HepG2 (cell line): ENCODE measurements around the gene EPM2A. TPM values are rescaled to one million over a fixed set of nuclear protein-coding genes. Genes with fewer than 3 reads are reported as not detected.

Experiments used
- ELF3 ChIP-seq: IDR thresholded peaks from 2 replicates; pipeline ENCODE4 v1.6.1; 2016; ENCODE audit warnings: missing genetic modification reagents, missing compliant biosample characterization
- HDAC6 ChIP-seq: fragments of 200-600 bp; sonication (generic); IDR thresholded peaks from 2 replicates; pipeline ENCODE4 v1.7.0; 2017; ENCODE audit warnings: mild to moderate bottlenecking, antibody characterized with exemption, low read length, low read depth
- KMT2B ChIP-seq: IDR thresholded peaks from 2 replicates; pipeline ENCODE4 v1.6.1; 2016; ENCODE audit warnings: missing genetic modification reagents, missing compliant biosample characterization
- LCORL ChIP-seq, 2 experiments: fragments of 450-650 bp in 1 of 2; sonication (generic) in 1 of 2; formaldehyde crosslinking in 1 of 2; IDR thresholded peaks; 2 replicates each; pipeline versions ENCODE4 v1.5.0 to v1.6.1; 2017 to 2020; ENCODE audit warnings: antibody characterized with exemption in 1 of 2, missing genetic modification reagents in 1 of 2
- SRF ChIP-seq: IDR thresholded peaks from 2 replicates; pipeline ENCODE4 v1.6.1; 2011; ENCODE audit warnings: mild to moderate bottlenecking, low read depth, low read length, moderate library complexity
- ZFAT ChIP-seq: sonication (generic); formaldehyde crosslinking; conservative IDR thresholded peaks from 2 replicates; pipeline ENCODE4 v1.8.1; 2023; ENCODE audit warnings: missing genetic modification reagents, inconsistent platforms
- ZNF160 ChIP-seq: sonication (generic); formaldehyde crosslinking; IDR thresholded peaks from 2 replicates; pipeline ENCODE4 v1.8.0; 2022; ENCODE audit warnings: mild to moderate bottlenecking, inconsistent platforms, missing genetic modification reagents
- ZNF337 ChIP-seq: sonication (generic); formaldehyde crosslinking; IDR thresholded peaks from 2 replicates; pipeline ENCODE4 v1.5.1; 2020; ENCODE audit warnings: missing genetic modification reagents, low read depth, mild to moderate bottlenecking, borderline replicate concordance
- ZNF460 ChIP-seq: sonication (generic); formaldehyde crosslinking; IDR thresholded peaks from 2 replicates; pipeline ENCODE4 v1.5.1; 2020; ENCODE audit warnings: missing genetic modification reagents, mild to moderate bottlenecking, borderline replicate concordance
- ZNF484 ChIP-seq: sonication (generic); formaldehyde crosslinking; IDR thresholded peaks from 2 replicates; pipeline ENCODE4 v1.5.1; 2020; ENCODE audit warnings: mild to moderate bottlenecking, low read depth, missing genetic modification reagents, borderline replicate concordance
- ZNF589 ChIP-seq: sonication (generic); formaldehyde crosslinking; conservative IDR thresholded peaks from 2 replicates; pipeline ENCODE4 v1.8.0; 2022; ENCODE audit warnings: mild to moderate bottlenecking, moderate library complexity, missing genetic modification reagents
- ZNF780A ChIP-seq: sonication (generic); formaldehyde crosslinking; IDR thresholded peaks from 2 replicates; pipeline ENCODE4 v1.8.0; 2022; ENCODE audit warnings: mild to moderate bottlenecking, missing genetic modification reagents, moderate library complexity
- ZSCAN12 ChIP-seq: sonication (generic); formaldehyde crosslinking; IDR thresholded peaks from 2 replicates; pipeline ENCODE4 v1.9.0; 2021; ENCODE audit warnings: mild to moderate bottlenecking, missing genetic modification reagents
- polyA plus RNA-seq, 8 experiments: library from polyadenylated mRNA; depleted of rRNA in 3 of 8; stranded (reverse) in 7 of 8; unstranded in 1 of 8; fragments of >200 nt; fragmentation: Illumina TruSeq in 4 of 8; extraction: Trizol in 4 of 8; gene quantifications; 2 replicates each; pipeline versions ENCODE4 v1.2.1 to v1.2.3, GENCODE V29; 2011 to 2016; ENCODE audit warnings: low read depth in 4 of 8, missing spikeins in 1 of 8, mixed read lengths in 1 of 8; ENCODE audit not compliant: insufficient read depth in 1 of 8
- total RNA-seq, 5 experiments: library from RNA; depleted of rRNA; stranded (reverse); fragments of >200 nt; fragmentation: Illumina TruSeq; extraction: Trizol; gene quantifications; 2 replicates each; pipeline ENCODE4 v1.2.3, GENCODE V29; 2016; ENCODE audit warnings: low read depth in 1 of 5
- TF ChIP-seq, protein P1 (sequence below): sonication (generic); formaldehyde crosslinking; conservative IDR thresholded peaks from 2 replicates; pipeline ENCODE4 v1.5.0; 2020; ENCODE audit warnings: missing genetic modification reagents
- TF ChIP-seq, protein P2 (sequence below), 2 experiments: sonication (generic) in 1 of 2; formaldehyde crosslinking in 1 of 2; IDR thresholded peaks; 2 replicates each; pipeline versions ENCODE4 v1.4.0 to v1.6.1; 2016 to 2020; ENCODE audit warnings: borderline replicate concordance in 1 of 2, low read depth in 1 of 2, mild to moderate bottlenecking in 1 of 2, missing genetic modification reagents in 1 of 2
- TF ChIP-seq, protein P3 (sequence below): sonication (generic); formaldehyde crosslinking; IDR thresholded peaks from 2 replicates; pipeline ENCODE4 v1.8.1; 2022; ENCODE audit warnings: mild to moderate bottlenecking, missing genetic modification reagents

Gene EPM2A
- total and polyA plus RNA-seq, 2 of the 13 experiments (the other 11 are each of a cell fraction or from before 2014, with no cell fraction given) = 4.6 to 9.2 TPM

DNA sequence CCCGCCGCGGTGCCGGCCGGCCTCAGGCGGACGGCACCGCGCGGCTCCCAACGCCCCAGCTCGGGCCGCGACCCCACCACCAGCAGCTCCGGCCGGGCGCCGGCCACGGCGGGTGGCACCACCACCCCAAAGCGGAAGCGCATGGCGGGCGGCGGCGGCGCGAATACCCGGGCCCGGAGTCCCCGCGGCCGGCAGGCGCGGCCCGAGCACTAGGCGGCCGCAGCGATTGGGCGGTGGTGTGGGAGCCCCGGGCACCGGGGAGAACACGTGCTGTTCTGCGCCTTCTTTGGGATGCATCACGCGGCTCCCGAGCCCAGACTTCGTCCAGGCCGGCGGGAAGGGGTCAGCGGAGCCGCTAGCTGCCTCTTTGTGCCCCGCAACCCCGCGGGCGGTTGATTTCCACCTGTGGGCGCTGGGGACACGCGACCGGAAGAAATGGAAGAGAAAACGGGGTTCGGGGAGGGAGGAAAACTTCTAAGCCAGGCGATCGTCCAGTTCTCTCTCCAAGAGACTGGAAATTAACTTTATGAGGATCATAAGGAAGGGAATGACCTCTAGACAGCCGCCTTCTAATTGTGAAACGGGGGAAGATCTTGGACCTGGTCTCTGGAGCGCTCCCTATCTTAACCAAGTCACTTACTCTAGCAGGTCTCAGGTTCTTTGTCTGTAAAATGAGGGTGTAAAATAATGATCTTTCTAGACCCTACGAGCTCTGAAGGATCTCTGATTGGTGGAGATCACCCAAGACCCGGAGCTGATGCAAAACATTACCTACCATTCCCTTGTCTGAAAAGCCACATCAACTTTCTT lies at the start of gene EPM2A (continued):
- TF ChIP-seq LCORL (IDR thresholded peaks at IDR 0.05) (no peak), LCORL (CRISPR knock-in tag; IDR thresholded peaks at IDR 0.05) (peak; percentile 12; the same call in 1 of the 2 replicates), ZNF484 (CRISPR knock-in tag) (peak; percentile 91), SRF (peak; percentile 37; the same call in 1 of the 2 replicates), ZNF589 (CRISPR knock-in tag) (peak; percentile 98), KMT2B (CRISPR knock-in tag) (peak; percentile 90), ZSCAN12 (CRISPR knock-in tag) (peak; percentile 98; the same call in 1 of the 2 replicates), ZNF460 (CRISPR knock-in tag) (no peak), ZNF337 (CRISPR knock-in tag) (no peak; the same call in 1 of the 2 replicates), HDAC6 (no peak), ZFAT (CRISPR knock-in tag) (peak; percentile 90), ZNF160 (CRISPR knock-in tag) (peak; percentile 94), ELF3 (CRISPR knock-in tag) (no peak; the same call in none of the 2 replicates), ZNF780A (CRISPR knock-in tag) (peak; percentile 93)
- TF ChIP-seq, protein P1, sequence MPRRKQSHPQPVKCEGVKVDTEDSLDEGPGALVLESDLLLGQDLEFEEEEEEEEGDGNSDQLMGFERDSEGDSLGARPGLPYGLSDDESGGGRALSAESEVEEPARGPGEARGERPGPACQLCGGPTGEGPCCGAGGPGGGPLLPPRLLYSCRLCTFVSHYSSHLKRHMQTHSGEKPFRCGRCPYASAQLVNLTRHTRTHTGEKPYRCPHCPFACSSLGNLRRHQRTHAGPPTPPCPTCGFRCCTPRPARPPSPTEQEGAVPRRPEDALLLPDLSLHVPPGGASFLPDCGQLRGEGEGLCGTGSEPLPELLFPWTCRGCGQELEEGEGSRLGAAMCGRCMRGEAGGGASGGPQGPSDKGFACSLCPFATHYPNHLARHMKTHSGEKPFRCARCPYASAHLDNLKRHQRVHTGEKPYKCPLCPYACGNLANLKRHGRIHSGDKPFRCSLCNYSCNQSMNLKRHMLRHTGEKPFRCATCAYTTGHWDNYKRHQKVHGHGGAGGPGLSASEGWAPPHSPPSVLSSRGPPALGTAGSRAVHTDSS (CRISPR knock-in tag) = no peak
- TF ChIP-seq, protein P2, sequence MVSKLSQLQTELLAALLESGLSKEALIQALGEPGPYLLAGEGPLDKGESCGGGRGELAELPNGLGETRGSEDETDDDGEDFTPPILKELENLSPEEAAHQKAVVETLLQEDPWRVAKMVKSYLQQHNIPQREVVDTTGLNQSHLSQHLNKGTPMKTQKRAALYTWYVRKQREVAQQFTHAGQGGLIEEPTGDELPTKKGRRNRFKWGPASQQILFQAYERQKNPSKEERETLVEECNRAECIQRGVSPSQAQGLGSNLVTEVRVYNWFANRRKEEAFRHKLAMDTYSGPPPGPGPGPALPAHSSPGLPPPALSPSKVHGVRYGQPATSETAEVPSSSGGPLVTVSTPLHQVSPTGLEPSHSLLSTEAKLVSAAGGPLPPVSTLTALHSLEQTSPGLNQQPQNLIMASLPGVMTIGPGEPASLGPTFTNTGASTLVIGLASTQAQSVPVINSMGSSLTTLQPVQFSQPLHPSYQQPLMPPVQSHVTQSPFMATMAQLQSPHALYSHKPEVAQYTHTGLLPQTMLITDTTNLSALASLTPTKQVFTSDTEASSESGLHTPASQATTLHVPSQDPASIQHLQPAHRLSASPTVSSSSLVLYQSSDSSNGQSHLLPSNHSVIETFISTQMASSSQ (IDR thresholded peaks at IDR 0.05; ENCODE audit: low read depth) = no peak
- TF ChIP-seq, protein P2 (CRISPR knock-in tag; IDR thresholded peaks at IDR 0.05; ENCODE audit: borderline replicate concordance) = peak; percentile 58; the same call in 1 of the 2 replicates
- TF ChIP-seq, protein P3, sequence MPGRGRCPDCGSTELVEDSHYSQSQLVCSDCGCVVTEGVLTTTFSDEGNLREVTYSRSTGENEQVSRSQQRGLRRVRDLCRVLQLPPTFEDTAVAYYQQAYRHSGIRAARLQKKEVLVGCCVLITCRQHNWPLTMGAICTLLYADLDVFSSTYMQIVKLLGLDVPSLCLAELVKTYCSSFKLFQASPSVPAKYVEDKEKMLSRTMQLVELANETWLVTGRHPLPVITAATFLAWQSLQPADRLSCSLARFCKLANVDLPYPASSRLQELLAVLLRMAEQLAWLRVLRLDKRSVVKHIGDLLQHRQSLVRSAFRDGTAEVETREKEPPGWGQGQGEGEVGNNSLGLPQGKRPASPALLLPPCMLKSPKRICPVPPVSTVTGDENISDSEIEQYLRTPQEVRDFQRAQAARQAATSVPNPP (CRISPR knock-in tag) = no peak; the same call in 1 of the 2 replicates
